IPS-18c (cell line): ENCODE measurements around the gene AKT3.

Experiments
- H3K4me3 ChIP-seq: 2 replicates; pipeline ENCODE4 v1.7.0; 2013; ENCODE audit warnings: low read depth, mild to moderate bottlenecking, low read length, moderate library complexity; ENCODE audit not compliant: insufficient read depth
- H3K9me3 ChIP-seq: one replicate; pipeline ENCODE4 v1.6.1; 2013; ENCODE audit warnings: mild to moderate bottlenecking, low read length, moderate library complexity; ENCODE audit not compliant: control insufficient read depth, insufficient read depth

AKT3 gene

DNA sequence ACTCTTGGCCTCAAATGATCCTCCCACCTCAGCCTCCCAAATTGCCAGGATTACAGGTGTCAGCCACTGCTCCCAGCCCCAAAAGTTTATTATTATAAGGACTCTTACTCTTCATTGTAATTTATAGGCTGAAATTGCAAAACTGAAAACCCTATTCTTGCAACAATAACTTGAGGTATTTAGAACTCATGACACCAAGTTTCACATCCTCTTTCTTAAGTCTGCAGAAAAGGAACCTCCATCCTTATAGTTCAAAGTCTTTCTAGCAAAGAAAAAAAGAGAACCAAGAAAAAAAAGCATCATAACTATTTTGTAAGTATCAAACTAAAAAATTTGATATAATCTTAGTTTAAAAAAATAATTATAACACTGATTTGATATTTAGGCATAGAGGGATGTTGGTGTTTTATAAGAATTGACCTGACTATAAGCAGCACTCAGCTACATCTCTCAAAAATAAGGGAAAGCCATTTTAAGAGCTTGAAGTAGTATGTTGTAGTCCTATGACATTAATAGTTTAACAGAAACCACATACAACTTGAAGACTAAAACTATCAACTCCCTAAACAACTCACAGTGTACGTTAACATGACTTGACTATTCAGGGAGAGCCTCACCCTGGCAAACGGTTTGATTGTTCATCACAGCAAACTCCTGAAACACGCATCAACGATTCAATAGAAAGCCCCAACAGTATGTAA, 122.4 kb downstream of the AKT3 start:
- Histone ChIP-seq H3K4me3 (no peak overlapping the region), H3K9me3 (no peaks in the 10 kb centered on the region)

- Histone ChIP-seq H3K4me3 (no peak overlapping the region), H3K9me3 (no peaks in the 10 kb centered on the region)
These were observed 123.1 kb downstream of the AKT3 start for GRCh38 chr1:243726806-243727502.

GRCh38 chr1:243725846-243726245, 124.2 kb downstream of the AKT3 start:
- no peak overlapping the region for H3K4me3 ChIP-seq
- no peaks in the 10 kb centered on the region for H3K9me3 ChIP-seq

DNA sequence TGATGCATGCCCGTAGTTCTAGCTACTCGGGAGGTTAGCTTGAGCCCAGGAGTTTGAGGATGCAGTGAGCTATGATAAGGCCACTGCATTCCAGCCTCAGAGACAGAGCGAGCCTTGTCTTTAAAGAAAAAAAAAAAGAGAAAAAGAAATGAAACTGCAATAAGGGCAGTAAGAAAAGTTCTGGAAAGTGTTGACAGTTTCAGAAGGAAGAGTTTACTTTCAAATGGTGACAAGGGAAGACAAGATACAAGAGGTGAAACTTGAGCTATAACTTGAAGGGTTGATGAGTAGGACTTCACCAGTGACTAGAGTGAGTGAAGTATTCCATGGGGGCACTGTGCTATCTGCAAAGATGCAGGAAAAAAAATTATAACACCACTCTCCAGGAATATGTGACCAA, 125.0 kb downstream of the AKT3 start:
- no peak overlapping the region for H3K4me3 ChIP-seq
- no peaks in the 10 kb centered on the region for H3K9me3 ChIP-seq

- no peaks in the 10 kb centered on the region for H3K9me3 ChIP-seq
- H3K4me3 ChIP-seq = no peak overlapping the region
These were observed 126.5 kb downstream of the AKT3 start for GRCh38 chr1:243723458-243724043.

DNA sequence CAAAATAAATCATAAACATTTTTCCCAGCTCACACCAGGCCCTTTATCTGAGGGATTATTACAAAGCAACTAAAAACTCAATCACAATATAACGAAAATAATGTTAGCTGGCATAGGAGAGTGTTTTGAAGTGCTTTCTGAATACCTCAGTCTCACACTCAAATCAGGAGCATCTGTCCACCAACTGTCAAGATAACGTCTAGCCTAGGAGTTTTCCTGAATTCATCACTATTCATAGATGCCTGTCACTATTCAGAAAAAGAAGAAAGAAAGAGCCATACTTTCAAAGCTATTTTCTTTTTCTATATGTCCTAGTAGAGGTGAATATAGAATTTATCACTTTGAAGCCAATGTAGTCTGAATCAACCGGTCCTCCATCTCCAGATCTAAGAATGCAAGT, 127.0 kb downstream of the AKT3 start:
- no peaks in the 10 kb centered on the region for H3K9me3 ChIP-seq
- H3K4me3 ChIP-seq = no peak overlapping the region

- Histone ChIP-seq H3K9me3 (no peaks in the 10 kb centered on the region), H3K4me3 (no peak overlapping the region)
These were observed 130.6 kb downstream of the AKT3 start for GRCh38 chr1:243719476-243719875.

DNA sequence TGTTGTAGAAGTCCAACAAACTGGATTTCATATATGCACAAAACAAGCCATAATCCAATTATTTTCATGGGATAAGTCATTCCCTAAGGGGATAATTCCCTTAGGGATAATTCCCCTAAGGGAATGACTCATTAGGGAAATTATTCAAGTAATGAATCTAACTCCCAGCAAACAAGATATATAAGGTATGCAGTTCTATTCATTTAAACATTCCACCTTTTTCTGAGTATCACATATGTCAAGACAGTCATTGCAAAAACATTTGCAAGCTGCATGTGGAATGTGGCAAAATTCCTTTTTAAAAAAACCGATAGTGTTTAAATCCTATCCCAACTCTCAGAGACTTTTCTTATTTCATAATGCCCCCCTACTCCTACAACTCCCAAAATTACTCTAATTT, 131.2 kb downstream of the AKT3 start:
- H3K4me3 ChIP-seq = no peak overlapping the region
- no peaks in the 10 kb centered on the region for H3K9me3 ChIP-seq

- Histone ChIP-seq H3K9me3 (no peaks in the 10 kb centered on the region), H3K4me3 (no peak overlapping the region)
These were observed 132.0 kb downstream of the AKT3 start for GRCh38 chr1:243718022-243718421.

DNA sequence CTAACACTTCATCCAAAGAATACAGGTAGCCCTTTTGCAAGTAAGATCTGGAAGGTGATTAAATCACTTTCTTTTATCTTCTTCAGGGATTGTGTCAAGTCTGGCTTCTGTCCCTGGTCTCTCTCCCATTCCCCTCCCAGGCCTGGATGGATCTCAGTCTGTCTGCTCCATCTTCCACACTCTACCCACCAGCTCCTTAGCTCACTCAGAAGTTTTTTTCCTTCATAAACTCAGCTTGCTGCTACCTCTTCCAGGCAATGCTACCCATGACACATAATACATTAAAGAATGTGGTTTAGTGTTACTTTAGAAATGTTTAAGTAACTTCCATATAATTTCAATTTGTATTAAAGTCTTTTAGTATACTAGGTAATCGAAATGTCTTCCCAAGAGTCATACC, 133.1 kb downstream of the AKT3 start:
- H3K9me3 ChIP-seq = no peaks in the 10 kb centered on the region
- no peak overlapping the region for H3K4me3 ChIP-seq

DNA sequence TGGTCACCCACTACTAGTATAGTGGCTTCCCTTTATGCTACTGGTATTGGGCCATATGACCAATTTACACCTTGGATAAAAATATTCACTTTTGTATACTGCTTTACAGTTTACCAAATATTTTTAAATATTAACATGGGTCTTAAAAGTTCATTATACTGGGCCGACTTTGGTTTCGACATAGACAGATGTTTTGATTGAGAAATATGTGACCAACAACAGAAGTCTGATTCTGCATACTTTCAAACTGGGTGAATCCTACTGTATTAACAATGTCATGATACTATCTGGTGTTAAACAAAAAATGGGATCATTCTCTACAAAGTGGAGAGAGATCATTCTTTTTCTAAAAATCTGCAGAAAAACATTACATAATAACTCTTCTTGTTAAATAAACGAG, 134.8 kb downstream of the AKT3 start:
- Histone ChIP-seq H3K4me3 (no peak overlapping the region), H3K9me3 (no peaks in the 10 kb centered on the region)

GRCh38 chr1:243713470-243714186, 136.4 kb downstream of the AKT3 start:
- no peaks in the 10 kb centered on the region for H3K9me3 ChIP-seq
- no peak overlapping the region for H3K4me3 ChIP-seq

DNA sequence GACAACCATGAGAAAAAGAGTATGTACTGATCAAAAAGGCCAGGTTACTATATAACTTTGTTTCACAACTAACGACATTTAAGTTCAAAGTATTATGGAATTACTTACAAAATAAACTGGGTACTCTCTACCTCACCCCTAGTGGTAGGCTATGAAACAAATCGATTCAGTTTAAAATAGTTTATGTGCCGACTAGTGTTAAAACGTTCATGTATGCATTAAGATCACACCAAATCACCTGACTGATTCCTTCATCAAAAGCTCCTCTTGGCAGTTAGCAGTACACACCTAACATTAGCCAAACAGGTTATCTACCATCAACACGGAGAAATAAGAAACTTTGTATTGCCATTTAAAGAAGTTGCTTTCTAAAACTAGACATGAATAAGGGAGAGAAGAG, 137.1 kb downstream of the AKT3 start:
- Histone ChIP-seq H3K9me3 (no peaks in the 10 kb centered on the region), H3K4me3 (no peak overlapping the region)

DNA sequence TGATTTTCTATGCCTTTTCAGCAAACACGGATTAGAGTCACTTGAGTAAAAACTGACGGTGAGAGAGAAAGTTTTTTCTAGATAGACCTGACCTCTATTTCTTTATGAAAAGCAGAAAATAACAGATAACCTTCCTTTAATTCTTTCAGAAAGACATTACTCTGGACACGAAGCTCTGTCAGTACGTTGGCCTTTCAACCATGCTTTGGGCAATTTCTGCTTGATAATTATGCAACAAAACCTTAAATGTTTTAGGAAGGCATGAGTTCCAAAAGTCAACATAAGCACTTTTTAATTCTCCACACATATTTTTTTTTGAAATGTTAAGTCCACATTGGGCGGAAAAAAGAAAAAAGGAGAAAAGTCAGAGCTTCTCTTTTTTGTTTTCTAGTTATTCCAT, 137.8 kb downstream of the AKT3 start:
- Histone ChIP-seq H3K4me3 (no peak overlapping the region), H3K9me3 (no peaks in the 10 kb centered on the region)

DNA sequence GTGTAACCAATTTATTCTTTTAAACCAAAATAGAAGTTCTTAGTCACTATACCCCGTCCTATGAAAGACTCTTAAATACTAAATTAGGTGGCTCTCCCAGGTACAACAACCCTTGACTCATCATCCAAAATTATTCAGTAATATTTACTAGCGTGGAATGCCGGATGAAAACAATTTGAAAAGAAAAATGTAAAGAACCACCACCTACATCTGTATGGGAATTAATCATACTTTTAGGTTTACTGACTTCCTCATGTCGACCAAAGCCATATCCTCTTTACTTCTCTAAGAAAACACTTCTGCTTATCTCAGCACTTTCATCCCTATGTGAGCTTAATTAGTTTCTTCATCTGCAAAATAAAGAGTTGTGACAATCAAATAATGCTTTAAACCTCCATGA, 139.6 kb downstream of the AKT3 start:
- no peaks in the 10 kb centered on the region for H3K9me3 ChIP-seq
- no peak overlapping the region for H3K4me3 ChIP-seq

- H3K4me3 ChIP-seq = no peak overlapping the region
These were observed 141.8 kb downstream of the AKT3 start for GRCh38 chr1:243708210-243708609.

GRCh38 chr1:243706563-243706962, 143.5 kb downstream of the AKT3 start:
- no peak overlapping the region for H3K4me3 ChIP-seq
- H3K9me3 ChIP-seq = no peaks in the 10 kb centered on the region

More at GRCh38 chr1:243708210-243708609, 141.8 kb downstream of the AKT3 start:
- H3K9me3 ChIP-seq = no peaks in the 10 kb centered on the region

DNA sequence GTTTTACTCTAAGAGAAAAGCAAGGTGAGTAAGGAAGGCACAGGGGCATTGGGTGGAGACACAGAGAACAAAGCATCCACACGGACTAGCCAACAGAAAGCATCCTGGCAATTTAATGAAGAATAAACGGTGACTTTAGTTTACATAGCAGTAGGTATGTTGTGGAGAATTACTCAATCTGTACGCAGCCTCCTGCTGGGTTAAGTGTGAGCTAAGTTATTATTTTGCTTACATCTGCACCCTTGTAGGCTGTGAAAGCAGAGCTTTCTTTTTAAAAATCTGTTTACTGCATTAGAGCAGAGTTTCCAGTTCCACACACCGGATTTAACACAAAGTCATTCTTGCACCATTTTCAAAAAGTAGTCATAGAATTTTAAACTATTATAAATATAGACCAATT, 144.5 kb downstream of the AKT3 start:
- Histone ChIP-seq H3K9me3 (no peaks in the 10 kb centered on the region), H3K4me3 (no peak overlapping the region)
